Measurements from ENCODE around the gene NTRK2. TPM values are rescaled to one million over a fixed set of nuclear protein-coding genes. Genes with fewer than 3 reads are reported as not detected.
A peak's percentile ranks its signal among the peaks of the same experiment; 100 is the strongest.

The NTRK2 gene
- total RNA-seq, 1 donor from 2014 or later = 7.7 TPM

- DNase-seq (ENCODE audit: low spot score) = no peak
Measured at GRCh38 chr9:84846906-84847305, 177.4 kb downstream of the NTRK2 start.

- DNase-seq (ENCODE audit: low spot score) = no peak
Measured at GRCh38 chr9:84849049-84849448, 179.5 kb downstream of the NTRK2 start.

GRCh38 chr9:84850830-84851392 lies 181.4 kb downstream of the NTRK2 start:
- DNase-seq (ENCODE audit: low spot score) = no peak

- no peak for DNase-seq (ENCODE audit: low spot score)
Measured at GRCh38 chr9:84851935-84852585, 182.5 kb downstream of the NTRK2 start.

- DNase-seq (ENCODE audit: low spot score) = peak; percentile 36
Measured at GRCh38 chr9:84852617-84853301, 183.2 kb downstream of the NTRK2 start.

- no peak for DNase-seq (ENCODE audit: low spot score)
Measured at GRCh38 chr9:84856181-84856632, 186.7 kb downstream of the NTRK2 start.

- no peak for DNase-seq (ENCODE audit: low spot score)
Measured at GRCh38 chr9:84857211-84857610, 187.7 kb downstream of the NTRK2 start.

GRCh38 chr9:84858364-84858763 lies 188.8 kb downstream of the NTRK2 start:
- peak; percentile 61 for DNase-seq (ENCODE audit: low spot score)

GRCh38 chr9:84860249-84861115 lies 191.0 kb downstream of the NTRK2 start:
- DNase-seq (ENCODE audit: low spot score) = no peak

- DNase-seq (ENCODE audit: low spot score) = no peak
Measured at GRCh38 chr9:84861455-84861854, 191.9 kb downstream of the NTRK2 start.

- DNase-seq (ENCODE audit: low spot score) = no peak
Measured at GRCh38 chr9:84862308-84862707, 192.8 kb downstream of the NTRK2 start.

GRCh38 chr9:84862810-84863287 lies 193.3 kb downstream of the NTRK2 start:
- peak; percentile 86 for DNase-seq (ENCODE audit: low spot score)

- no peak for DNase-seq (ENCODE audit: low spot score)
Measured at GRCh38 chr9:84863372-84863771, 193.8 kb downstream of the NTRK2 start.

- no peak for DNase-seq (ENCODE audit: low spot score)
Measured at GRCh38 chr9:84866396-84867175, 197.1 kb downstream of the NTRK2 start.

- DNase-seq (ENCODE audit: low spot score) = no peak
Measured at GRCh38 chr9:84867186-84867585, 197.7 kb downstream of the NTRK2 start.

- no peak for DNase-seq (ENCODE audit: low spot score)
Measured at GRCh38 chr9:84869091-84869490, 199.6 kb downstream of the NTRK2 start.

GRCh38 chr9:84871983-84872382 lies 202.5 kb downstream of the NTRK2 start:
- no peak for DNase-seq (ENCODE audit: low spot score)

- DNase-seq (ENCODE audit: low spot score) = no peak
Measured at GRCh38 chr9:84874022-84874421, 204.5 kb downstream of the NTRK2 start.

- peak; percentile 67 for DNase-seq (ENCODE audit: low spot score)
Measured at GRCh38 chr9:84874596-84874995, 205.1 kb downstream of the NTRK2 start.

- DNase-seq (ENCODE audit: low spot score) = peak; percentile 94
Measured at GRCh38 chr9:84875193-84875592, 205.7 kb downstream of the NTRK2 start.

GRCh38 chr9:84879631-84880030 lies 210.1 kb downstream of the NTRK2 start:
- no peak for DNase-seq (ENCODE audit: low spot score)

Measured in umbilical cord (tissue), 2 donors.